Endothelial cell of hepatic sinusoid (primary cell): ENCODE results near the gene ZNF19.

Experiments
- in situ Hi-C: cut with HindIII; loops from 2 replicates; pipeline ENCODE4 v1.10.0; 2017; ENCODE audit warnings: low sequenced_read_pairs

ZNF19 gene

DNA sequence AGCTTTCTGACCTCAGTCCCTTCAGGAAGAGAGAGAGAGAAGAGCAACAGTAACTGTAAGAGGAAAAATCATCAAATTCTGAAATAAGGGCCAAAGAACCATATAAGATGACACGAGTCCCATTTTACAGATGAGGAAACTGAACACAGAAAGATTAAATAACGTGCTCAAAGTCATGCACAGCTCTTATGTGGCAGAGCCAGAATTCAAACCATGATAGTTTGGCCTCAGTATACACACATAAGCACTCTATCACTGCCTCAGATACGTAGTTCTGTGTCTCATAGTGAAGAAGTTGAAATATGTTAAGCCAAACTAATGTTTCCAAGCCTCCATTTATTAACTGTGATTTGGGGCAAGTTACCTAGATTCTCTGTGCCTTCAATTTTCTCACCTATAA lies 1.9 kb upstream of the ZNF19 start:
- in situ Hi-C loops = loop anchor here (5.0 kb wide), 2 partner anchors 66 to 79 kb away; no protein-coding TSS in a partner anchor

DNA sequence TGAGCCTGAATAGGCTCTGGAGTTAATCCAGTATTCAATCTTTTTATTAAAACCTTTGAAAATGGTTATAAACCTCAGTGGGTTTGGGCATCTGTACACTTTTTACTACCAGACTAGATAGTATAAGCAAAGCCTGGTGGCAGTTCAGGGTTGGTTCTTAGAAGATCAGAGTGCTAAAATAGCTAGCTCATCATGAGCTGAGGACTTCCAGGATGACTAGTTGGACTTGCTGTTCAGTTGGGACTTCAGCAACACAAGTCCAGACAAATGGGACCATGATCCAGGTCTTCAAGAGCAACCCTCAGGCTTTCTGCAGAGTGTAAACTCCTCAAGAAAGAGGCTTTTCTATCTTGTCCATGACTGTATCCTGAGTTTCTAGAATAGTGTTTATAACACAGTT lies 1.2 kb upstream of the ZNF19 start:
- in situ Hi-C loops = loop anchor here (5.0 kb wide), 2 partner anchors 67 to 78 kb away; no protein-coding TSS in a partner anchor

DNA sequence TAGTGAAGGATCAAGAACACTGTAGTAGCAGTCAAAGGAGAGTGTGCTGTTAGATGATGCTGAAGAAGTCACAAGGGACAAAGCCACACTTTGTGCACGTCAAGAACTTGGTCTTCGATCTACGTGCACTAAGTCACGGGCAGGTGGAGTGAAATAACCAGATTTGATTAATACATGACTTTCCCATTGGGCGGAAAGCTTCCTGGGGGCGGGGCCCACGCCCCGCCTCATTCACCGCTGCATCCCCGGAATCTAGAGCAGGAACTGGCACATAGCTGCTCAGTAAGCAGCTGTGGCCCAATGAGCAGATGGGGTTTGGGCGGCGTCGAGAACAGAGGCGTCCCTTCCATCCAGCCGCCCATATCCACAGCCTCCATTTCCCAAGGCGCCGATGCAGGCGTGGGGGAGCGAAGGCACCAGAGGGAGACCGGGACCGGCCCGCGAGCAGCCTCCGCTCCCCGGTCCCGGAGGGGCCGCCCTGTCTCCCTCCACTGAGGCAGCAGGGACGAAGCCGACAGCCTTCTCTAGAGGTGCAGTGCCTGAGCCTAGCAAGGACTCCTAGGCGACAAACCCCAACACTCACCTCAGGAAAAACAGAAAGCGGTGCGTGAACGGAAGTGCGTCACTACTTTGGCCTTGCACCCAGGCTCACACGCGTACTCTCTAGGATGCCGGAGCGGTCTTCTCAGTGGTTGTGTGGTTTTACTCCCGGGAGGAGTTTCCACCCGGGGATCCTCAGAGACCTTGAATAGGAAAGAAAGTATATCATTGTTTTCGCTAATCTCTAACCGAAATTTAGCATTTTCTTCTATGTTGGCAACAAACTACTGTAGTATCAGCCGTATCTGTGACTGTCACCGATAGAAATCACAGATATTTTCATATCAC lies 4.9 kb downstream of the ZNF19 start:
- in situ Hi-C loops = no loop called here

DNA sequence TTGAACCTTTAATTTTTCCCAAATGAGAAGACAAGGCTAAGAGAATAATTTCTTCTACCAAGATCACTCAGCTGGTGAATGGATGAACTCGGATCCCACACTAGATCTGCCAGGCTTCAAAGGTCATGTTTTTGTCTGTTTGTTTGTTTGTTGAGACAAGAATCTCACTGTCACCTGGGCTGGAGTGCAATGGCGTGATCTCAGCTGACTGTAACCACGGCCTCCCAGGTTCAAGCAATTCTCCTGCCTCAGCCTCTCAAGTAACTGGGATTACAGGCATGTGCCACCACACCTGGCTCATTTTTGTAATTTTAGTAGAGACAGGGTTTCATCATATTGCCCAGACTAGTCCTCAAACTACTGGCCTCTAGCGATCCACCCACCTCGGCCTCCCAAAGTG lies 6.6 kb downstream of the ZNF19 start:
- in situ Hi-C loops = no loop called here

DNA sequence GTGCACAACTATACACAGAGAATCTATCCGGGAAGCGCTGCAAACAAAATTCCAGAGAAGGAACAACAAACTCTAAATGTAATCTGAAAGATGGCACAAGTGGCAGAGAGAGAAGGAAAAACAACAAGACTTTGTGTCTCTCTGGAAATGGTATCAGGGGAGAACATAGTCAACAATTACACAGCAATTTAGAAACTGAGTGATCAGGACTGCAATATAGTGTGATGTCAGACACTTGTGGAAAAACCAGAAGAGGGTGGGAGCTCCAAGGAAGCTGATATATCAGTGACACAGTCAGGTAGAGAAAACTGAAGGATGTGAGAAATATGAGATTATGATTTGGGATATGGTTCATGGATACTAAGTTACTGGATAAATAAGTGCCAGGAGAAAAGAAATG lies 8.2 kb downstream of the ZNF19 start:
- in situ Hi-C loops = no loop called here

DNA sequence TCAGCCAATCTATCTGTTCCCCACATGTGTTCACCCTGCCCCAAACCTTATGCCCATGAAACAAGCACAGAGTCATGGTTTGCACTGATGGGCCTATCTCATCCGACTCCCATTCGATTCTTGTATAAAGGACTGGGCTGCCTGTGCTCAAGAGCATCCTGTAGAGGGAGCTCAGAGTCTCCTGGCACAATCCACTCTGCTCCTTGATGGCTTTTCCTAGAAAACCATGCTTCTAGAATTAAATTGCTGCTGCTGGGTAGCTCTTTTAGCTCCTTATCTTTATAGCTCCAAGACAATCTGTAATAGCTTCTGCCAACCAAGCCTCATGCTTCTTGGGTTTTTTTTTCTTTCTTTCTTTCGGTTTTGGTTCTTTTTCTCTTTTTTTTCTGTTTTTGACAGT lies 9.7 kb downstream of the ZNF19 start:
- in situ Hi-C loops = no loop called here

DNA sequence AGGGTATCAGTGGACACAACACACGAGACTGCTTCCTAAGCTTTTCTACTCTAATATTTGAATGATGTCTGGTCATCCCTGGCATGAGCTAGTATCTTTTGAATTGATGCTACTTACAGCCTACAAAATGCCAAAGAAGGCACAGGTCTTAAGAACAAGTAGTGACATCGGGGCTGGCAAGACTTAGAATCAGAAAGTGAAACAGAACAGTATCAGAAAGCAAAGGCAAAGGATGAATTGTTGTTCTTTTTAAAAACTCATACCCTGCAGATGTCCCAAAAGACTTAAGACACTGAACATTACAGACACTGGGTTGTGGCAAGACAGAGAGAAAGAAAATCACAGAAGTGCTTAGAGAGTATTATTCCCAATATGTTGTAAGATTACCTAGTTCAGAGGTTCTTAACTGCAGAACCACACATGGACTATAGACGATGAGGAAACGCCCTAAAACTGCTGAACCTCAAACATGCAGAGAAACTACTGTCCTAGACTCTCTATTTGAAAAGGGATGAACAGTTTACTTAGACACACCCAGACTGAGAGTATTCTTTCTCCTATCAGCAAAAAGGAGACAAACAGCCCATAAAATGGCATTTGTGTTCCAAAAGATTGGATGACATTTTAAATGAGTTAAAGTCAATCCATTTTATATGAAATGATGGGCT lies 12.5 kb downstream of the ZNF19 start:
- in situ Hi-C loops = no loop called here

DNA sequence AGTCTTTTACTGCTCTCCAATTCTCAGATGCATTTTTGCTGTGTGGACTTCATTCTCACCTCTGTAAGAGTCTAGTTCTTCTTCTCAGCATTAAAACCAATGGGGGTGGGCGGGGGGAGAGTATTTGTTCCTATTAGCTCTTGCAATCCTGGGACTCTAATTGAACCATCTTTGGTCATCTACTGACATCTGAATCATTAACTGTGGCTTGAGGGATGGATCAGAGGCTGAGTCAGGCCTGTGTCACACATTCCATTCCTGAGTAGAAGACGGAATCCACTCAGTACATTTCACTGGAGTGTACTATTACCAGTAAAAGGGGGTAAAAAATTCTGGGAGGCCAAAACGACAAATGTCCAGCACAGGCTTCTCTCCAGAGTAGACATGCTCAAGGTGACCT lies 14.3 kb downstream of the ZNF19 start:
- in situ Hi-C loops = no loop called here

DNA sequence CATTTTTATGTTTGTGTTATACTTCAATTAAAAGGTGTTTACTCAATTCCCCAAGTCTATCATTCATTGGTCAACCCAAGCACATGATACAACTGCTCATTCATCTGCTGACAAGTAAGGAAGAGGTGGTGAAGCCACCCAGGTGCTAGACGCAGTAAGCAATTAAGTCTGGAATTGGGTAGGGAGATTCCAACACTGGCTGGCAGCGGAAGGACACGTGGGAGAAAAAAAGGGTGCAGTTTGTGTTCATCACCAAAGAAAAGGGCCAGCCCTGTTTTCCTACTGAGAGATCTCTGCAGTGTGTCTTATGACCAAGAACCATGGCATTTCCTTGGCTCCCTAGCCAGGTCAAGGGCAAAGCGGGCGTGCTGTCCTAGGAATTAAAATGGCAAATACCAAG lies 15.2 kb downstream of the ZNF19 start:
- in situ Hi-C loops = no loop called here

DNA sequence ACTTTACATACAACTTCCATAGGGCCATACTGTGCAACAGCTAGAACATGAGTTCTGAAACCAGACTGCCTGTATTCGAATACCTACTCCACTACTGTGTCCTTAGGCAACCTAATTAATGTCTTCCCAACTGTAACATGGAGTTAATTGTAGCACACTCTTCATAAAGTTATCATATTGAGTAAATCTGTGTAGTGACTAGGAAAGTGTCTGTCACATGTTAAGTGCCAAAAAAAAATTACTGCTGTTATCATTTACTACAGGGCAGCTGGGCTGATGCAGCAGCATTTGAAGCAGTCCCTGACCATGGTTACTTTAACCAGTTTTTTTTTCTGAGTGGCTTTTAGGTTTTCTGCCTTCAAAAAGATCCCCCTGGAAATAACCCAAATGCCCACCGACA lies 16.2 kb downstream of the ZNF19 start:
- in situ Hi-C loops = no loop called here

DNA sequence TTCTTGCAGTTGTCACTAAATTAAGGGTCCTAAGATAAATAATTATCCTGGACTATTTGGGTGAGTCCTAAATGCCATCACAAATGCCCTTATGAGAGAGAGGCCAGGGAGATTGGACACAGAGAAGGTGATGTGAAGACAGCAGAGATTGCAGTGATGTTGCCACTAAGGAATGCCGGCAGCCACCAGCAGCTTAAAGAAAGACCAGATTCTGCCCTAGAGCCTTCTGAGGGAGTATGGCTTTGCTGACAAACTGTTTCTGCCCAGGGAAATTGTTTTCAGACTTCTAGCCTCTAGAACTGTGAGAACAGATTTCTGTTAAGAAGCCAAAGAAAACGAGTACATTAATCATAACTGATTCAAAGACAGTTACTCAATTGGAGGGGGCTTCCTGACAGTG lies 17.1 kb downstream of the ZNF19 start:
- in situ Hi-C loops = no loop called here

DNA sequence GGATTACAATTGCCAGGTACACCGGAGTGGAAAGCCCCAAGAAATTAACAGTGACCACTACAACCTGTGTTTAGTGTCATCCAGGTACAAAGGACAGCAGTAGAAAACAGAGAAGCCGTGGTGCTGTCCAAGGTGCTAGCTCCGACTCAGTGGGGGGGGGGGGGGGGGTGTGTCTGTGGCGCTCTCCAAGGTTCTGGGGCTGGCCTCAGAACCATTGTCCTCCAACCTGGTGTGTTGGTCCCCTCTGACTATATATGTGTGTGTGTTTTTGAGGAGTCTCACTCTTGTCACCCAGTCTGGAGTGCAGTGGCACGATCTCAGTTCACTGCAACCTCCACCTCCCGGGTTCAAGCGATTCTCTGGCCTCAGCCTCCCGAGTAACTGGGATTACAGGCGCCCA lies 21.3 kb downstream of the ZNF19 start:
- in situ Hi-C loops = loop anchor here (5.0 kb wide), 2 partner anchors 41 to 89 kb away; no protein-coding TSS in a partner anchor

DNA sequence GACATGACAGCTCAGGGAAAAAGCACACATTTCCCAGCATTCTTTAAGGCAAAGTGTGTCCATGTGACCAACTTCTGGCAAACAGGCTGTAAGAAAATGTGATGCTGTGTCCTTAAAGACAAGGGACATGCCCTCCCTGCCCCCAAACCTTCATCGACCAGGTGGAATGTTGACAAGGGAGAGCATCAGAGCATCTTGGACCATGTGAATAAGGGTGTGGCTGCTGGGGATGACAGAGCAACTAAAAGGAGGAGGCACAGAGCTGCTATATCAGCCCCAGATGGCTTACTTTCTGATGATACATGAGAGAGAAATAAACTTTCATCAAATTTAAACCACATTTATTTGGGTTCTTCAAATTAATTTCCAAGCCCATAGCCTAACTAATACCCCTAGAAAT lies 24.9 kb downstream of the ZNF19 start:
- in situ Hi-C loops = no loop called here

DNA sequence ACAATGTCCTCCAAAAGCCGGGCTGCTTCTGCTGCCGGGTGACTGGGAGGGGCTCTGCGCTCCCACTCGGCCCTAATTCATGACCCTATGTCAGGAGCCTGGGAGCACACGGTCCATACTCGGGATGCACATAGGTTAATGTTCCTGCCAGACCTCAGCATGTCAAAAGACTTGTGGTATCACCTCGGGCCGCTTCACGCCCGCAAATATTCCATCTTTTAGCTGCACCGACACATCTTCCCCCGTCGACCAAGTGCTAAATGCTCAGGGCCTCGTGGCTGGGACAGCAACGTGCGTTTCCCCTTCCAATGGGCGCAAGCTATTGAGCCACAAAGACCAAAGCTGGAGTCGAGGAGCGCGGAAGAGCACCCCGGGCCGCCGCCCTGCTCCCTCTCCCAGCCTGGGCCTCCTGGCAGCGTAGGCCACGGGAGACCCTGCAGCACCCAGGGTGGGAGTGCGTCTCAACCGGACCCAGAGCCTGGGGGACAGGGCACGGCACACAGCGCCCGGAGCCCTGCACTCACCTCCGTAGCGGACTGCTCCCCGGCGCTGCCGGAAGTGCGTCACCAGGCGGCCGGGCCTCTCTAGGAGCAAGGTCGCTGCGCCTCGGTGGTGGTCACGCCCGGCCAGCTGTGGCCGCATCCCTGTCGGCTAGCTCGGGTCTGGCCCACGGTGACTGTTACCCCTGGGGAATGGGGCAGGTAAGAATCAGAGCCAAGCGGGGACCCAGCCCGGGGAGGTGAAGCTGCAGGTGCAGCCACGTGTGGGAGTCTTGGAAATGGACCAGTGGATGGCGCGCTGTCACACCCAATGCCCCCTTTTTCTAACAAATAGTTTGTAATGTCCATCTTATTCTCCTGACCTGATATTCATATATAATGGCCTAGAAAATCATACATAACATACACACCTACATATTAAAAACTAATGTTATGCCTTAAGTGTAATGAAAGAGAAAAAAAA lies 27.2 kb downstream of the ZNF19 start, which contains the start of gene ZNF23:
TSS of gene ZNF23 (minus strand) at position 562 of the 963 bp plus-strand sequence. CDS start 5,451 bp downstream, outside the sequence.
- in situ Hi-C loops = no loop called here

DNA sequence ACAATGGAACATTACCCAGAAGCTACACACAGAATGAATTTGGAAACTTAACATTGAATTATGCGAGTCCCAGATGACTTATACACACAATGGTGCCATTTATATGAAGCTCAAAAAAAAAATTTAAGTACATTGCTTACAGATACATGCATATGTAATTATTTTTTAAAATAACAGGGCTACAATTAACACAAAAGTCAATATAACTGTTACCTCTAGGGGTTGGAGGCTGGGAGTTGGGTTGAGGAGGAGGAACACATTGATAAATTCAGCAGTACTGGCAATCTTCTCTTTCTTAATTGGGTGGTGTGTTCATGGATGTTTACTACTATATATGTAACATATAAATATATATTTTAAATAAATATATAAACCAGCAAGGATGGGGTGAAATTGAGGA lies 28.2 kb downstream of the ZNF19 start:
- in situ Hi-C loops = no loop called here

DNA sequence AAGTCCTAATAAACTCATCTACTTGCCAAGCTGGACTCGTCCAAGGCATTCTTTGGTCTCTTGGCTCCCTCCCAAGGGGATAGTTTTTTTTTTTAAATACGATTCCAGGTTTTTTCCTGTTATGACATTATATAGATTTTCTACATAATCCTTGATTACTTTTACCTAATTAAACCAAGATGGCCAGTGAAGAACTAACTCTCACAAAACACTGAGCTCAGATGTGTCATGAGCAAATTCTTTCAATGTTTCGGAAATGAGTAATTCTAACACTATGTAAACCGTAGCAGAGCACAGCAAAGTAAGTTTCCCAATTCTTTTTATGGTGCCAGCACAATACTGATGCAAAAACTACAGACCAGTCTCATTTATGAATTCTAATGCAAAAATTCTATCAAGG lies 28.9 kb downstream of the ZNF19 start:
- in situ Hi-C loops = no loop called here

DNA sequence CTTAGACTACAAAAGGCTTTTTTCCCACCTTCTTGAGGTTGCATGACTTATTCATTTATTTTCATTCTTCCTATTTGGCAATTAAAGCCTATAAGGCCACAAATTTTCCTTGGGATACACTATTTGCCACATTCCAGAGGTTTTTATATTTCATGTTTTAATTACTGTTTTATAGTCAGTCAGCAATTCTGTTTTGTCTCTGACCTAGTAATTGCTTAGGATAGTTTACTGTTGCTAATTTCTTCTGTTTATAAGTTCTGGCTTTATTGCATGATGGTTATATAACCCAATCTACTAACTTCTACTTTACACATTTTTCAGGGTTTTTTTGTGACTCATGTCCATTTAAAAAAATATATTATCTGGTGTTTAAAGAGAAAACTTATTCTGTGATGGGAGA lies 29.6 kb downstream of the ZNF19 start:
- in situ Hi-C loops = no loop called here

DNA sequence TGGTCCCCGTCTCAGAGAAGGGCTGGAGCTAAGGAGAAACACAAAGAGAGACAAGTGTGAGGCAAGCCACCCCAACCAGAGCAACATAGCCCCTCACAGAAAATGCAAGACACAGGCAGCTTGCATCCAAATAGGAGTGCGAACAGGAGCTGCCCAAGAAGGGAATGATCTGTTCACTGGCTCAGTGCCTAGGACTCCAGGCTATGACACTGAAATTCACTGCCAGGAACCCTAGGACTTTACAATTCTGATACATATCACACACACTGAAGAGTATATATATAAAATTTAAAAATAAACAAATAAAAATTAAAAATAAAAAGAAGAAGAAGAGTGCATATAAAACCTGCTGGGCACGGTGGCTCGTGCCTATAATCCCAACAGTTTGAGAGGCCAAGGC lies 32.3 kb downstream of the ZNF19 start:
- in situ Hi-C loops = no loop called here

DNA sequence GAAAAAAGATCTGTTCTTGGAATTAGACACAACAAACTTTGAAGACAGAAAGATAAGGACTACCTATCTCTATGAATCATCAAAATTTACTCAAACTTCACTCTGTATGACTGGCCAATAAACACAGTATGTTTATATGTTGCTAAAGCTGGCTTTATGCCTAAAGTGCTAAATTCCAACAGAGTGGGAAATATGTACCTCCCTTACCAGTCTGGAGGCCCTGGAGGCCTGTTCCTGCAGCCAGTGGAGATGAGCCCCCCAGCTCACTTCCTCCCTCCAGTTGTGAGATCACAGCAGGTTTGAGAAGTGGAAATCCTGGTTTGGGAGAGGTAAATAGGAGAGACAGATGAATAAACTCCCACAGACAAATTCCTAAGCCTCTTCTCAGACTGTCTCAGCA lies 36.1 kb downstream of the ZNF19 start:
- in situ Hi-C loops = no loop called here

DNA sequence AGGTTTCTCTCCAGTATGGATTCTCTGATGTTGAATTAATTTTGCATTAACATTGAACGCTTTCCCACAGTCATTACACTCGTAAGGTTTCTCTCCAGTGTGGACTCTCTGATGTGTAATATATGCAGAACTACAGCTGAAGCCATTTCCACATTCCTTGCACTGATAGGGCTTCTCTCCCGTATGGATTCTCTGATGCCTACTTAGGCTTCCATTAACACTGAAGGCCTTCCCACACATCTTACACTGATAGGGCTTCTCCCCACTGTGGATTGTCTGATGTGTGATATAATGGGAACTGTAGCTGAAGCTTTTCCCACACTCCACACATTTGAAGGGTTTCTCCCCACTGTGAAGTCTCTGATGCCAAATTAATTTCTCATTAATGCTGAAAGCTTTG lies 40.1 kb downstream of the ZNF19 start:
- in situ Hi-C loops = no loop called here

DNA sequence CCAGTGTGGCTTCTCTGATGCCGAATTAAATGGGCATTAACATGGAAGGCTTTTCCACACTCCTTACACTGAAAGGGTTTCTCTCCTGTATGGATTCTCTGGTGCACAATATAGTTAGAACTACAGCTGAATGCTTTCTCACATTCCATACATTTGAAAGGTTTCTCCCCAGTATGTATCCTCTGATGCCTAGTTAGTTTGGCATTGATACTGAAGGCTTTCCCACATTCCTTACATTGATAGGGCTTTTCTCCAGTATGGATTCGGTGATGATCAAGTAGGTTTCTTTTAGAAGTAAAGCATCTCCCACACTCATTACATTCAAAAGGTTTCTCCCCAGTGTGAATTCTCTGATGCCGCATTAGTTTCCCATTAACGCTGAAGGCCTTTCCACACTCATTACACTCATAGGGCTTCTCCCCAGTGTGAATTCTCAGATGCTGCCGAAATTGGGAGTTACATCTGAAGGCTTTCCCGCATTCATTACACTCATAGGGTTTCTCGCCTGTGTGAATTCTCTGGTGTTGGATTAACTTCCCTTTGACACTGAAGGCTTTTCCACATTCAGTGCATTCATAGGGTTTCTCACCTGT lies 40.8 kb downstream of the ZNF19 start:
- in situ Hi-C loops = no loop called here
